SHP77 (cell line): ENCODE measurements around the gene FRMPD4.

Experiments
- DNase-seq, 2 experiments: peaks; one replicate each; lab custom pipeline; 2025; lab: John Stamatoyannopoulos, UW

Gene FRMPD4

GRCh38 chrX:12301288-12301687, 163.0 kb downstream of the FRMPD4 start:
- no peak for DNase-seq

GRCh38 chrX:12304261-12304660, 166.0 kb downstream of the FRMPD4 start:
- DNase-seq: no peak

- DNase-seq: no peak
Observed at GRCh38 chrX:12307961-12308360, 169.7 kb downstream of the FRMPD4 start.

GRCh38 chrX:12308420-12308819, 170.1 kb downstream of the FRMPD4 start:
- DNase-seq: no peak

GRCh38 chrX:12309040-12309743, 170.9 kb downstream of the FRMPD4 start:
- DNase-seq: no peak

GRCh38 chrX:12309744-12310076, 171.4 kb downstream of the FRMPD4 start:
- DNase-seq: no peak

GRCh38 chrX:12314651-12315050, 176.4 kb downstream of the FRMPD4 start:
- no peak for DNase-seq

GRCh38 chrX:12315526-12315925, 177.3 kb downstream of the FRMPD4 start:
- DNase-seq: no peak

GRCh38 chrX:12319003-12319519, 180.8 kb downstream of the FRMPD4 start:
- DNase-seq: no peak

- DNase-seq: no peak
Observed at GRCh38 chrX:12319992-12320391, 181.7 kb downstream of the FRMPD4 start.

- no peak for DNase-seq
Observed at GRCh38 chrX:12322031-12322430, 183.8 kb downstream of the FRMPD4 start.

GRCh38 chrX:12325171-12325570, 186.9 kb downstream of the FRMPD4 start:
- DNase-seq: no peak

GRCh38 chrX:12327836-12328235, 189.6 kb downstream of the FRMPD4 start:
- no peak for DNase-seq

- no peak for DNase-seq
Observed at GRCh38 chrX:12329476-12329875, 191.2 kb downstream of the FRMPD4 start.

GRCh38 chrX:12330841-12331240, 192.6 kb downstream of the FRMPD4 start:
- DNase-seq: no peak

- no peak for DNase-seq
Observed at GRCh38 chrX:12332786-12333347, 194.6 kb downstream of the FRMPD4 start.

GRCh38 chrX:12339921-12340320, 201.6 kb downstream of the FRMPD4 start:
- DNase-seq: no peak

GRCh38 chrX:12344954-12345353, 206.7 kb downstream of the FRMPD4 start:
- DNase-seq: no peak

GRCh38 chrX:12349201-12349600, 210.9 kb downstream of the FRMPD4 start:
- no peak for DNase-seq

- DNase-seq: no peak
Observed at GRCh38 chrX:12352922-12353321, 214.6 kb downstream of the FRMPD4 start.

- DNase-seq: no peak
Observed at GRCh38 chrX:12360383-12360782, 222.1 kb downstream of the FRMPD4 start.

- DNase-seq: no peak
Observed at GRCh38 chrX:12360986-12361598, 222.8 kb downstream of the FRMPD4 start.

- no peak for DNase-seq
Observed at GRCh38 chrX:12363216-12363615, 224.9 kb downstream of the FRMPD4 start.
